Dermis lymphatic vessel endothelial cell (primary cell): ENCODE measurements around the gene TFF1. TPM values are rescaled to one million over a fixed set of nuclear protein-coding genes. Genes with fewer than 3 reads are reported as not detected.

ENCODE experiments used
- total RNA-seq: library from RNA; depleted of rRNA; stranded (reverse); fragments of >200 nt; gene quantifications from 2 replicates; pipeline ENCODE4 v1.2.1, GENCODE V29; 2014

Gene TFF1
- not detected in 2 replicates for total RNA-seq

GRCh38 chr21:42366292-42367010 lies at the start of gene TFF1:
Gene TFF1 (minus strand): TSS chr21:42366535. CDS start chr21:42366495, 40 bp downstream.

GRCh38 chr21:42403611-42404231 lies 37.4 kb upstream of the TFF1 start, which contains the start of gene UBASH3A:
Gene UBASH3A (plus strand): TSS chr21:42403902. CDS start chr21:42403946, 44 bp downstream.

GRCh38 chr21:42395905-42396651 lies 29.7 kb upstream of the TFF1 start, which contains the start of gene TMPRSS3:
Gene TMPRSS3 (minus strand): TSS chr21:42396052. CDS start chr21:42395417, 635 bp downstream.

GRCh38 chr21:42350927-42351426 lies 15.4 kb downstream of the TFF1 start, which contains the start of gene TFF2:
Gene TFF2 (minus strand): TSS chr21:42350994. CDS start chr21:42350957, 37 bp downstream.

DNA sequence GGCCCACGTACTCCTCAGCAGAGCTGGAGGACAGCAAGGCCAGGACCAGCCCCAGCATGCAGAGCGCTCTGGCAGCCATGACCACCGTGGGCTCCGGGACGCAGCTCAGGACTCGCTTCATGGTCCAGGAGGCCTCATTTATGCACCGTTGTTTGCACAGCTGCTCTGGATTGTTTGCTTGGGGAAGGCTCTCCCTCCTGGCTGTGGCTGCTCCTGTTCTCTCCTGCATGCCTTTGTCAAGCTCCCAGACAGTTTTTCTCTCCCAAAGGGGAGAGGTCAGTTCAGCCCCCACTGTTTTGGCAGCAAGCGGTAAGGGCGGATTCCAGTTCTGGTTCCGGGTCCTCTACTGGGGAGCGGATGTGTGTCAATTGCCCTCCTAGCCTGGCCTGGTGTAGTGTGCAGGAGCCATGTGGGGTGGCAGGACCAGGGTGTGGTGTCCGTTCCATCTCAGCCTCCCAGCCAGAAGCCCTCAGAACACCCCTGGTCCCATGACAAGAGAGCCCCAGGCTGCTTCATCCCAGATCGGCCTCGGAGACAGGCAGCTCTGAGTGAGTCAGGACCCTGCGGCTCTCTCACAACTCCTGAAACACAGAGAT lies 50.9 kb downstream of the TFF1 start, which contains the start of gene TFF3:
Gene TFF3, minus strand, starts transcription at position 114 of the 596 bp plus-strand sequence. Its CDS starts 35 bp downstream, at position 79.

Other genes with a start within 250 kb of the TFF1 start
- gene ABCG1, start 147.4 kb downstream of the TFF1 start, total RNA-seq = 147 and 186 TPM in 2 replicates
- gene TFF3, start 51.1 kb downstream of the TFF1 start, total RNA-seq = 163 and 275 TPM in 2 replicates
- not detected in 2 replicates for gene TFF2, start 15.5 kb downstream of the TFF1 start, total RNA-seq
- not detected in 2 replicates for gene TMPRSS3, start 29.5 kb upstream of the TFF1 start, total RNA-seq
- gene UBASH3A, start 37.4 kb upstream of the TFF1 start, total RNA-seq = not detected in 2 replicates
- not detected in 2 replicates for gene RSPH1, start 129.7 kb upstream of the TFF1 start, total RNA-seq
- 10.0 and 18.3 TPM in 2 replicates for gene SLC37A1, start 147.3 kb upstream of the TFF1 start, total RNA-seq